GM21526 (cell line): ENCODE measurements around the gene SACS.

ENCODE experiments used
- ATAC-seq: cut with Tn5 transposase; IDR thresholded peaks from one replicate; pipeline ENCODE4 v1.9.1; 2021; ENCODE audit warnings: moderate library complexity; ENCODE audit not compliant: unreplicated experiment, low FRiP score

The SACS gene

DNA sequence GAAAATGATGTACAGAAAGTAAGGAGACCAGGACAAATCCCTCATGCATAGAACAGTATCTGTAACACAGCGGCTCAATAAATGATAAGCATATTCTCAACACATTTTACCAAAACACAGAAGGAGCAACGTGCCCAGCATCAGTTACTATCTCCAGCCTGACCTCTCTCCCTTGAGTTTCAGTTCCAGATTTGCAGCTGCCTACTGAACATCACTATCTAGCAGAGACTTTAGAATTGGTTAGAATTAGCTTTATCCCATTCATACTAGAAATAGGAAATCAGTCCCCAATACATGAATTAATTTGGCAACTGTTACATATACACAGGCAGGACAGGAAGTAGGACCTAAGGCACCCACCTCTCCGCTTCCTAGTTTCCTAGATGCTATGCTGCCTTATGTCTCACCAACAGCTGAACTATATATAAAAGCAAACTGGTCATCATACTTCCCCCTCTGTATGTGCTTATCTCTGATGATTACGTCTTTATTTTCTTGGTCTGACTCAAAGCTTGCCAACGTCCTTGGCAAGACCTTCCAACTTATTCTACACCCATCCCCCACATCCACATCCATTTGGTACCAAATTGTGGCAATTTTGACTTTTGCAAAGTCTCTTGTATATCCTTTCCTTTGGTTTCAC, 61.1 kb downstream of the SACS start:
- ATAC-seq, result no peak

GRCh38 chr13:23367907-23368306, 65.6 kb downstream of the SACS start:
- no peak for ATAC-seq

GRCh38 chr13:23365652-23366051, 67.8 kb downstream of the SACS start:
- no peak for ATAC-seq

- ATAC-seq, result no peak
Measured at GRCh38 chr13:23359882-23360281, 73.6 kb downstream of the SACS start.

- no peak for ATAC-seq
Measured at GRCh38 chr13:23357349-23357748, 76.2 kb downstream of the SACS start.

- ATAC-seq, result no peak
Measured at GRCh38 chr13:23356368-23356767, 77.1 kb downstream of the SACS start.

DNA sequence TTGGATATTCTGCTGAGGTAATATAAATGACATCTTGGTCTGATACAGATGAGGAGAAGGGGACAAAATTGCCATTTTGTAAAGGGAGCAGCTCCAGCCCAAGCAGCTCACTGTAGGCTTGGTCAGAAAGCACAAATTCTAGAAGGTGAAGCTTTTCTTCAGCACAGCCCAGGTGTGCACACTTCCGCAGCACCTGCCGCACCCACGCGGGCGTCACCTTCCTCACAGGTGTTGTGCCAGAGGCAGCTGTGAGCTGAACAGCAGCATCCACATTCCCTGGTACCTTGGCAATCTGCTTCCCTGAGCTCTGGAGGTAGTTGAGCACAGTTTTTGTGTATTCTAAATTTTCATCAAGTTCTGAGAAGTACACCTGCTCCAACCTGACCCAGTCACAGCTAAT, 79.0 kb downstream of the SACS start:
- ATAC-seq, result no peak

GRCh38 chr13:23352161-23352560, 81.3 kb downstream of the SACS start:
- no peak for ATAC-seq

DNA sequence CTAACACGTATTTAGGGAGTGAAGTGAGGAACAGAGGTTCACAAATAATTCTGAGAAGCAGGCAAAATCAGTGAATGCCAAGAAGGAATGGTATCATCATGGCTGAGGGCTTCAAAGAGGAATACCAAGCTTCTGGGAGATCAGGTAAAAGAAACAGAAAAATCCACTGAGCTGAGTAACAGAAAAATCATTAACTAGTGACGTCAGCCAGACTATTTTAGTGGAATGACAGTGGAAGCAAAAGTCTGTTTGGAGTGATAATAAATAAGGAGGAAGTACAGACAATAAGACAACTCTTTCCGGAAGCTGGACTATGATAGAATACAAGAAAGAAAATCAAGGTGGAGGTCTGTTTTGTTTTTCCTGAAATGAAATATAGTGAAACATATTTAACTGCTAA, 83.5 kb downstream of the SACS start:
- no peak for ATAC-seq

DNA sequence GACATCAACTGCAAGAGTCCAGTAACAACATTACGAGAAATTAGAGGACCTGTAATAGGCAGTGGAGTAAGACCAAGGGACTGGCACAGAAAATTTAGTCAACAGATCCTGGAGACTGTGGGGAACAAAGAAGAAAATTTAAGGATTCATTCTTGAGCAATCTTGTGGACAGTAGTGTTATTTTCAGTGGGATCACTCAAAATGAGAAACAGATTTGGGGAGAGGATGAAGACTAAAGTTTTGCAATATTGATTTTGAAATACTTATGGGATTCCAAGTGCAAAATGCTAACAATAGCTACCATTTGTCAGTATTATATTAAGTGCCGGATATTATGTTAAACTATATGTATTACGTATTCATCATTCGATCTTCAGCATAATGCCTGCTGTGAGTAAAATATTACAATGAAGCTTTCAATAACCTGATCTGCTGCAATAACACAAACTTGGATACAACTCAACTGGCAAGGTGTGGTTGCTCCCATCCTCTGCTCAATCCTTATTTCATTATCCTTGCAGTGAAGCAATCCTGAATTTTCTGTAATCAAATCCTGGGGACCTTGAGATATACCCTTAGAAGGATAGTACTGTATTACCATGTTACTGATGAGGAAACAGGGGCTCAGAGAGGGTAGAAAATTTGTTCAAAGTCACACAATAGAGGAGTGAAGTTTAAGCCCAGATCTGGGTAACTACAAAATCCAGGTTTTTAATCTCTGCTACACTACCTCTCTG, 84.2 kb downstream of the SACS start:
- ATAC-seq, result no peak

- ATAC-seq, result no peak
Measured at GRCh38 chr13:23348262-23349127, 85.0 kb downstream of the SACS start.

GRCh38 chr13:23347601-23348000, 85.9 kb downstream of the SACS start:
- no peak for ATAC-seq

GRCh38 chr13:23344931-23345595, 88.4 kb downstream of the SACS start:
- no peak for ATAC-seq

DNA sequence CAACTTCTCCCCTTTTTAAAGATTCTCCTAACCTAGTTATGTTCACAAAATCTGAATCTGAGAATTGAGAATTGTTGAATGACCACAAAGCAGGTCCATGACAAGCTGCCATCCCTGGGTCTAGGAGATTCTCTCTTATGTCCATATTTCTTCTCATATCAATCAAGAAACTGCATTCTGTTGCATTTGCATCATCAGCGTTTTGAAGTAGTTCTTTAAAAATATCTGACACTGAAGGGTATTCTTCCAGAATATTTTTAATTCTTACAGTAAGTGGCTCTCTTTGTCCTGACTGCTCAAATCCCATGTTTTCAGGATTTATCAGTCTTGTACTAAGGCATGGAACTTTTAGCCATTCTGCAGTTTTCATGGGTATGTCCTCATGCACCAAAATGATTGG, 94.3 kb downstream of the SACS start:
- ATAC-seq, result no peak

GRCh38 chr13:23330356-23330755, 103.1 kb downstream of the SACS start:
- ATAC-seq, result no peak

GRCh38 chr13:23325191-23325590, 108.3 kb downstream of the SACS start:
- peak; percentile 38 for ATAC-seq

- ATAC-seq, result no peak
Measured at GRCh38 chr13:23323946-23324709, 109.4 kb downstream of the SACS start.

GRCh38 chr13:23322353-23323336, 110.9 kb downstream of the SACS start:
- ATAC-seq, result no peak
